Fibroblast of pulmonary artery (primary cell): ENCODE results near the gene INSYN2B.

ENCODE experiments used
- DNase-seq: peaks from one replicate; pipeline ENCODE4 v3.0.0-alpha.2; 2010; ENCODE audit warnings: low read depth
- H3K4me3 ChIP-seq: replicated peaks from 2 replicates; pipeline ENCODE4 v1.5.1; 2011; ENCODE audit warnings: low read depth, mild to moderate bottlenecking, control low read depth, low read length, moderate library complexity
- TF ChIP-seq, protein P1 (sequence below): IDR thresholded peaks from 2 replicates; pipeline ENCODE4 v1.5.1; 2011; ENCODE audit warnings: mild to moderate bottlenecking, control low read depth, low read length, inconsistent platforms; ENCODE audit errors: missing control alignments

INSYN2B gene

DNA sequence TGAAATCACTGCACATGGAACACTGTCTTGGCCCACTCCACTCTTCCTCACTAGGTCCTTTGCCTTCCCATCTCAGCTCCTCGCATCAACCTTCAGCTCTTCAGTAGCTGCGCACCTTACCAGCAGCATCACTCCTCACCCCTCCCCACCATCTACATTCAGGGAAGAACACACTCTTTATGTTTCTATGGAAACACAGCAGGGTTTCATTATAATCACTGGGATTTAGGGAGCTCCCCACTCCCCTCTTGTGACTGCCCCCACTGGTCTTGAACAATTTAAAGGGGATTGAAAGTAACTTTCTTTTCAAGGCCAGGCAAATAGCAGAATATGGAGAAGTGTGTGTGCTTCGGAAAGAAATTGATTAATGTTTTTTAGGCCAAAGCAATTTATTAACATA is 111.2 kb downstream of the INSYN2B start:
- no peak overlapping the region for H3K4me3 ChIP-seq
- no peak for DNase-seq
- TF ChIP-seq, protein P1, sequence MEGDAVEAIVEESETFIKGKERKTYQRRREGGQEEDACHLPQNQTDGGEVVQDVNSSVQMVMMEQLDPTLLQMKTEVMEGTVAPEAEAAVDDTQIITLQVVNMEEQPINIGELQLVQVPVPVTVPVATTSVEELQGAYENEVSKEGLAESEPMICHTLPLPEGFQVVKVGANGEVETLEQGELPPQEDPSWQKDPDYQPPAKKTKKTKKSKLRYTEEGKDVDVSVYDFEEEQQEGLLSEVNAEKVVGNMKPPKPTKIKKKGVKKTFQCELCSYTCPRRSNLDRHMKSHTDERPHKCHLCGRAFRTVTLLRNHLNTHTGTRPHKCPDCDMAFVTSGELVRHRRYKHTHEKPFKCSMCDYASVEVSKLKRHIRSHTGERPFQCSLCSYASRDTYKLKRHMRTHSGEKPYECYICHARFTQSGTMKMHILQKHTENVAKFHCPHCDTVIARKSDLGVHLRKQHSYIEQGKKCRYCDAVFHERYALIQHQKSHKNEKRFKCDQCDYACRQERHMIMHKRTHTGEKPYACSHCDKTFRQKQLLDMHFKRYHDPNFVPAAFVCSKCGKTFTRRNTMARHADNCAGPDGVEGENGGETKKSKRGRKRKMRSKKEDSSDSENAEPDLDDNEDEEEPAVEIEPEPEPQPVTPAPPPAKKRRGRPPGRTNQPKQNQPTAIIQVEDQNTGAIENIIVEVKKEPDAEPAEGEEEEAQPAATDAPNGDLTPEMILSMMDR = no peak

DNA sequence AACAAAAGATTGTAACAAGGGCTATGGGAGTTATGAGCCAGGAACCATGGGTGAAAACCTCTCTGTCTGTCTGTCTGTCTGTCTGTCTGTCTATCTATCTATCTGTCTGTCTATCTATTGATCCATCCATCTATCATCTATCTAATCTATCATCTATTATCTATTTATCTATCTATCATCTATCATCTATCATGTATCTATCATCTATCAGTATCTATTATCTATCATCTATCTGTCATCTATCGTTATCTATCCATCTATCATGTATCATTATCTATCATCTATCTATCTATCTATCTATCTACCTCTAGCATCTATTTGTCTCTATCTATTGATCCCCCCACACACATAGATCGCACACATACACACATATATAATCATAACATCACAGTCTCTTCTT is 112.9 kb downstream of the INSYN2B start:
- no peak overlapping the region for H3K4me3 ChIP-seq
- DNase-seq = no peak
- TF ChIP-seq, protein P1 = no peak

DNA sequence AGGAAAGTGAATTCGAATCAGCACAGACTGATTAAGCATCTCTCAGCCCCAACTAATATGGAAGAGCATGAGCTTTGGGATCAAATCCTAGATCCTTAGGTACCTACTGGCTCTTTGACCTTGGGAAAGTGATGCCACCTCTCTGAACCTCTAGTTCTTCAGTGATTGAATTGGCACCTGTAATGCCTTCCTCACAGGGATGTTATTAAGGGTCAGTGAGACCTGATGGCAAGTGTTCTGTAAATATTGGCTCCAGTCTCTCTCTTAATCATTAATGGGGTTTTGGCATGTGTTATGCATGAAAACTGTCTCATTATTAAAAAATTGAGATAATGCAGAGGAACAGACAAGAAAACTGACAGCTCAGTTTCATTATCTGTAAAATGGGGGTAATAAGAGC is 115.8 kb downstream of the INSYN2B start:
- no peak for DNase-seq
- TF ChIP-seq, protein P1 = no peak
- no peak overlapping the region for H3K4me3 ChIP-seq

DNA sequence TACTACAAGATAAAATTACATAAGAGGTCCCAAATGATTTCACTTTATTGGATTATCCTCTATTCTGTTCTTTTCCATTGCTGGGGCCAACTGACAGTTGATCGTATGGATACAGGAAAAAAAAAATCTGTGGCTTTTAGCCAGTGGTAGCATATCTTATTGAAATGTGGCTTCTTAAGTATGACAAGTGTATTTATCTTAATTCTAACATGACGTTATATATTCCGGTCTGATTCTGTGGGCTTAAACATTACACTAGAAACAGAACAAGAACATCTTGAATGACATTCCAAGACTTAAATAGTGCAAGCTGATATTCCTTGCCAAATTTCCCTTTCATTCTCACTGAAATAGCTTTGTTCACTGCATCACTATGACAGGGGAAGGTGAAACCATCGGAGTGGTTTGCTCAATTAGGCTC is 117.9 kb downstream of the INSYN2B start:
- no peak overlapping the region for H3K4me3 ChIP-seq
- TF ChIP-seq, protein P1 = no peak
- peak; percentile 16 for DNase-seq

DNA sequence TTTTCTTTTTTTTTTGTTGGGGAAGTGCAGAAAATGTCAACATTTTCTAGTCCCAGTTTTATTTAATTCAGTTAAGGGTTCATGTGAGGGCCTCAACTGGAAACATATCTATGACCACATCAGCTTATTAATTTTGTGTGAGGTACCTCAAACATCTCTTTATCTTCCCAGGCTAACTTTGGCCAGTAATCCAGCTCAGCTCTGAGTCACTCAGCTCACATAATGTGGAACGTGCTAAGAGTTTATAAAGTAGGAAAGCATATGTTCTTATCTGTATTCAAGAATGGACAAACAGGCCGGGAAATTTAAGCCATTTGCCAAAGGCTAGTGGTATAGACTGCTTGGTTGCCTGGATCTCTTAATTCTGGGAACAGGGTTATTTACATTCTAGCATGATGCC is 118.4 kb downstream of the INSYN2B start:
- no peak overlapping the region for H3K4me3 ChIP-seq
- peak; percentile 71 for DNase-seq
- TF ChIP-seq, protein P1 = no peak

DNA sequence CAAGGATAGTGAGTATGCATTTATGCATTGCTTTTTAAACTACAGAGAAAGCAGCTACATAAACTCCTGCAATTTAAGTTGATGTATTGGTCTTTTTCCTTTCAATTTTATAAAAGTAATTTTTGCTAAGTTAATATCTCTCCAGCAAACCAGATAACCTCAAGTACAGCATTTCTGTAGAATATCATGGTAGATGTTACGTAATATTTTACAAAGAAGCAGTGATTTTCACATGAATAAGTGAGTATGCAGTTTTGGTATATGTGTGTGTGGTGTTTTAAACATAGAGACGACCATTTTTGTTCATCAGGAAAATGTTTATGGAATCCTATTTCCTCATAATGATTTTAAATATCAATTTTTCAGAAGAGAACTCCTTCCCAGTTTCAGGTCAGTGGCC is 118.9 kb downstream of the INSYN2B start:
- H3K4me3 ChIP-seq = no peak overlapping the region
- TF ChIP-seq, protein P1 = no peak
- no peak for DNase-seq

DNA sequence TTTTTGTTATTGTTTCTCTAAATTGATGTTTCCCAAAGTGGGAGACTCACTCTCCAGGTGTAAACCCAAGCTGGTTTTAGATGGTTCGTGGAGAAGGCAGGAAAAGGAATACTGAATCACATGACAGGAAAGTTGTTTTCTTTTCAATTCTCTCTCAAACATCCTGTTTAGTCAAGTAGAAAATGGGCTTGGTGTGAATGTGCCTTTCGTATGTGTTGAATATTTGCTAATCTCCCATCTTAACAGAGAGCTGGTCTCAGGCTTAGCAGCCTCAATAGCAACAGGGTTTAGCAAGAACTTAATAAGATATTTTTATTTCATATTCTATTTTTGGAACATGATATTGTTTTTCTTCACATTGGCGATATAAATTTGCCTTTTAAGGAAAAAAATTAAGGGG is 119.7 kb downstream of the INSYN2B start:
- H3K4me3 ChIP-seq = no peak overlapping the region
- TF ChIP-seq, protein P1 = no peak
- no peak for DNase-seq
